ENCODE measurements around the gene SZRD1. TPM values are rescaled to one million over a fixed set of nuclear protein-coding genes. Genes with fewer than 3 reads are reported as not detected.

SZRD1 gene
- total and polyA plus RNA-seq, 2 of the 8 experiments (the other 6 are each of a cell fraction or from before 2014, with no cell fraction given): 97.8 to 108 TPM

DNA sequence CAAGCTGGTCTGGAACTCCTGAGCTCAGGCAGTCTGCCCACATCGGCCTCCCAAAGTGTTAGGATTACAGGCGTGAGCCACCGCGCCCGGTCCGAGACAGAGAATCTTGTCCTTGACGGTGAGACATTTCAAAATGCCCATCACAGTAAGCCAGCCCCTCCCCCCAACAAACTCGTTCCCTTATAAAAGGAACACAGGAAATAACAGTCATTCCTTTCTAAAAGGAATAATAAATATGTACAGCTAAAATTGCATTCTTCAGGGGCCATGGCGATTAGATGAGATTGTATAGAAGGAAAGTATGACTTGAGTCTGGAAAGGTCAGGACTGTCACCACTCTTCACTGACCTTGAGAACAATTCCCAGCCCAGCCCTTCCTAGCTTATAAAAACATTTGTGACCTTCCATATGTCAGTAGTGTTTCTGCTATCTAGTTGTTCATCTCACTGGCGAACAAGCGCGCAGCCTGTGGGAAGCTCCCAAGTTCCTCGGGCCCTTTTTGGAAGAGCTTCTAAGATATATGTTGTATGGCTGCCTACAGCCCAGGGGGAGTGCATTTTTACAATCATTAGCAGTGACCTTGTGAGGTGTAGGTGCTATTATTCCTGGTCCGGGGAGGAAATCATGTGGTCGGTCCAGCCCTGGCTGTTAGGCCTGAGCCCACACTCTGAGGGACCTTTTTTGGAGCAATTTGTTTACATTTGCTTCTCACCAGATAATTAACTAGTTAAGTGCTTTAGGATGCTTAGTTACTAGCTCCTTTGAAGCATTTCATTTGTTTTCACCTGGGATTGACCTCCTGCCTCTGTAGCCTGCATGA, 8.7 kb downstream of the SZRD1 start:
- Histone ChIP-seq H2BK15ac (ENCODE audit: low read length) (no peak overlapping the region), H3K18ac (ENCODE audit: extremely low read depth, low read length) (no peak overlapping the region; the same call in 1 of the 2 replicates), H3K23me2 (ENCODE audit: low read depth, low read length) (no peaks in the 10 kb centered on the region), H4K20me1 (replicated peaks in 1 of 2; ENCODE audit: control insufficient read depth in 1 of 2, insufficient read depth in 2 of 2, low read length in 2 of 2) (peaks cover 15 to 34% of the 10 kb centered on the region in 2 experiments), H3K36me3 (ENCODE audit: control insufficient read depth in 2 of 4, insufficient read depth in 4 of 4, low read length in 3 of 4) (peaks cover 0 to 2% (median 0%) of the 10 kb centered on the region in 4 experiments; a peak in 1 of 8 replicates), H3K4me2 (ENCODE audit: insufficient read depth in 1 of 2, low read depth in 2 of 2, low read length in 2 of 2) (no peak overlapping the region; a peak in 1 of 4 replicates), H3K56ac (replicated peaks; ENCODE audit: insufficient read length, low read depth, low read length) (no peak overlapping the region), H4K5ac (ENCODE audit: insufficient read length, low read depth, low read length) (no peak overlapping the region), H3K4me1 (replicated peaks in 1 of 4; ENCODE audit: control insufficient read depth in 3 of 4, insufficient read depth in 4 of 4, low read length in 3 of 4) (peaks cover 2 to 9% (median 6%) of the 10 kb centered on the region in 4 experiments; a peak in 5 of 7 replicates), H4K91ac (replicated peaks; ENCODE audit: insufficient read length, low read length) (no peak overlapping the region), H2BK120ac (replicated peaks; ENCODE audit: low read depth, low read length) (no peak overlapping the region), H3K14ac (ENCODE audit: insufficient read length) (no peak overlapping the region), H4K8ac (ENCODE audit: extremely low read depth, insufficient read depth, low read length) (no peak overlapping the region), H3K27ac (ENCODE audit: low read depth, low read length) (no peak overlapping the region), H3K27me3 (replicated peaks in 1 of 4; ENCODE audit: control insufficient read depth in 3 of 4, extremely low read depth in 1 of 4, insufficient read depth in 3 of 4, low read length in 3 of 4) (no peaks in the 10 kb centered on the region), H3K79me1 (ENCODE audit: low read depth, low read length) (peaks cover 13% of the 10 kb centered on the region), H3K4ac (replicated peaks; ENCODE audit: insufficient read length, low read depth, low read length) (no peak overlapping the region), H2AFZ (ENCODE audit: low read length) (no peak overlapping the region), H3K23ac (ENCODE audit: insufficient read length) (no peak overlapping the region), H2BK20ac (ENCODE audit: low read length) (no peak overlapping the region), H3K4me3 (ENCODE audit: extremely low read depth in 1 of 4, insufficient read depth in 2 of 4, low read depth in 3 of 4, low read length in 4 of 4) (no peak overlapping the region), H2AK5ac (ENCODE audit: low read depth, low read length) (no peak overlapping the region; the same call in 1 of the 2 replicates), H3K9me3 (ENCODE audit: insufficient read depth in 2 of 2, low read depth in 1 of 2, low read length in 1 of 2) (no peaks in the 10 kb centered on the region), H3K79me2 (ENCODE audit: control insufficient read depth in 1 of 2, insufficient read depth in 2 of 2, low read length in 2 of 2) (peaks cover 42 to 95% of the 10 kb centered on the region in 2 experiments), H2BK12ac (ENCODE audit: low read depth, low read length) (no peak overlapping the region), H2BK5ac (ENCODE audit: low read depth, low read length) (peak overlapping the region; percentile 35; the same call in 1 of the 2 replicates), H3K9ac (replicated peaks in 1 of 4; ENCODE audit: extremely low read depth in 1 of 4, low read depth in 3 of 4, low read length in 3 of 4) (no peak overlapping the region; a peak in 1 of 7 replicates)
- CTCF ChIA-PET (ENCODE audit: partially characterized antibody): interaction anchor here (0.6 to 1.4 kb wide), 3 partner anchors 13 to 294 kb away, joined by 3 to 4 read pairs (median 4); no protein-coding TSS in a partner anchor
- DNase-seq (ENCODE audit: low read depth in 1 of 2, low spot score in 2 of 2) (no peak), FAIRE-seq (no peak)
- 82% methylated on average over 15 of the region's 15 CpGs; no CpG with 5 or more reads in 1 of the 2 experiments for WGBS, 2 experiments (ENCODE audit: extremely low coverage in 1 of 2, insufficient coverage in 1 of 2, insufficient read length in 1 of 2, insufficient replicate concordance in 2 of 2, low coverage in 1 of 2, low lambda C conversion rate in 2 of 2, missing lambda C conversion rate in 1 of 2)
- TF ChIP-seq CHD2 (IDR thresholded peaks at IDR 0.05; ENCODE audit: low read length) (no peak), CREB1 (IDR thresholded peaks at IDR 0.05) (no peak), BACH1 (IDR thresholded peaks at IDR 0.05; ENCODE audit: low read length) (no peak), YY1 (IDR thresholded peaks at IDR 0.05; ENCODE audit: low read depth, low read length) (no peak), POLR2AphosphoS5 (IDR thresholded peaks at IDR 0.05; ENCODE audit: low read depth, low read length) (no peak), JUND (IDR thresholded peaks at IDR 0.05; ENCODE audit: low read length) (no peak), SUZ12 (IDR thresholded peaks at IDR 0.05; ENCODE audit: low read length) (no peak)
- POLR2A ChIA-PET (ENCODE audit: partially characterized antibody): interaction anchor here (0.5 to 2.0 kb wide), 7 partner anchors 8 to 262 kb away, joined by 3 to 11 read pairs (median 4); partner anchors contain the start of genes FBXO42 and SZRD1

Measured in H1 (cell line).